H1 (cell line): Measurements from ENCODE around the gene SPINT1.

Experiments
- CEBPB ChIP-seq: IDR thresholded peaks from 2 replicates; pipeline ENCODE4 v1.6.1; 2012; ENCODE audit warnings: low read depth, low read length
- CREB1 ChIP-seq: IDR thresholded peaks from 2 replicates; pipeline ENCODE4 v1.6.1; 2012; ENCODE audit warnings: inconsistent platforms
- EGR1 ChIP-seq: IDR thresholded peaks from 2 replicates; pipeline ENCODE4 v1.6.1; 2011; ENCODE audit warnings: low read depth, low read length, borderline replicate concordance
- EP300 ChIP-seq, 2 experiments: IDR thresholded peaks; 1 replicate in 1 of 2; 2 replicates in 1 of 2; pipeline ENCODE4 v1.6.1; 2011 to 2012; ENCODE audit warnings: low read depth in 2 of 2, low read length in 2 of 2, mild to moderate bottlenecking in 2 of 2, borderline replicate concordance in 1 of 2, inconsistent platforms in 1 of 2, moderate library complexity in 1 of 2
- POLR2A ChIP-seq, 2 experiments: IDR thresholded peaks; 1 replicate in 1 of 2; 2 replicates in 1 of 2; pipeline ENCODE4 v1.6.1; 2011; ENCODE audit warnings: low read depth in 2 of 2, low read length in 2 of 2, mild to moderate bottlenecking in 2 of 2; ENCODE audit errors: control extremely low read depth in 1 of 2
- POLR2AphosphoS5 ChIP-seq: IDR thresholded peaks from 2 replicates; pipeline ENCODE4 v1.6.1; 2011; ENCODE audit warnings: low read depth, low read length
- YY1 ChIP-seq: IDR thresholded peaks from 2 replicates; pipeline ENCODE4 v1.6.1; 2011; ENCODE audit warnings: low read depth, mild to moderate bottlenecking, low read length
- TF ChIP-seq, protein P1 (sequence below), 3 experiments: IDR thresholded peaks; 1 replicate in 2 of 3; 2 replicates in 1 of 3; pipeline versions ENCODE4 v1.5.1 to v1.6.1; 2011; ENCODE audit warnings: low read length in 3 of 3, mild to moderate bottlenecking in 3 of 3, inconsistent platforms in 2 of 3, low read depth in 1 of 3, moderate library complexity in 1 of 3; ENCODE audit not compliant: insufficient read depth in 1 of 3; ENCODE audit errors: control extremely low read depth in 1 of 3
- TF ChIP-seq, protein P2 (sequence below): IDR thresholded peaks from 2 replicates; pipeline ENCODE4 v1.6.1; 2012; ENCODE audit warnings: inconsistent platforms
- TF ChIP-seq, protein P3 (sequence below): IDR thresholded peaks from 2 replicates; pipeline ENCODE4 v1.6.1; 2011; ENCODE audit warnings: low read depth, mild to moderate bottlenecking, low read length; ENCODE audit not compliant: insufficient read depth

DNA sequence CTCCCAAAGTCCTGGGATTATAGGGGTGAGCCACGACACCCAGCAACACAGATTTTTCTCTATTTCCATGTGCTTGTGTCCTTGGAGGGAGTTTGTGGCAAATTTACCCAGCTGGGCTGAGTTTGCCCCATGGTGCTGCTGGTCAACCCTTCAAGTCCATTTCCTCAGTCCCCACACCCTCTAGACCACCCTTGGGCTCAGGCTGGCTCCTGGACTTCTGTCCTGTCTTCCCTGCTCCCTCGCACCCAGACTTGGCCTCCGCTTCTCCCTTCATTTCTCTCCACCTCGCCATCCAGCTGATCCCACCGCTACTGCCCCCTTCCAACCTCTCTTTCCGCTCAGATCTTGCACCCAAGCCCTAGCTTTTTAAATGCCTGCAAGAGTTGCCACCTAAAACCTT, 37.5 kb downstream of the SPINT1 start:
- TF ChIP-seq EP300 (IDR thresholded peaks at IDR 0.05; ENCODE audit: borderline replicate concordance in 1 of 2, low read depth in 2 of 2, low read length in 2 of 2) (no peak), POLR2AphosphoS5 (no peak), YY1 (no peak), POLR2A (IDR thresholded peaks at IDR 0.05; ENCODE audit: control extremely low read depth in 1 of 2, low read depth in 2 of 2, low read length in 2 of 2) (no peak), CREB1 (no peak), CEBPB (no peak), EGR1 (no peak)
- TF ChIP-seq, protein P1, sequence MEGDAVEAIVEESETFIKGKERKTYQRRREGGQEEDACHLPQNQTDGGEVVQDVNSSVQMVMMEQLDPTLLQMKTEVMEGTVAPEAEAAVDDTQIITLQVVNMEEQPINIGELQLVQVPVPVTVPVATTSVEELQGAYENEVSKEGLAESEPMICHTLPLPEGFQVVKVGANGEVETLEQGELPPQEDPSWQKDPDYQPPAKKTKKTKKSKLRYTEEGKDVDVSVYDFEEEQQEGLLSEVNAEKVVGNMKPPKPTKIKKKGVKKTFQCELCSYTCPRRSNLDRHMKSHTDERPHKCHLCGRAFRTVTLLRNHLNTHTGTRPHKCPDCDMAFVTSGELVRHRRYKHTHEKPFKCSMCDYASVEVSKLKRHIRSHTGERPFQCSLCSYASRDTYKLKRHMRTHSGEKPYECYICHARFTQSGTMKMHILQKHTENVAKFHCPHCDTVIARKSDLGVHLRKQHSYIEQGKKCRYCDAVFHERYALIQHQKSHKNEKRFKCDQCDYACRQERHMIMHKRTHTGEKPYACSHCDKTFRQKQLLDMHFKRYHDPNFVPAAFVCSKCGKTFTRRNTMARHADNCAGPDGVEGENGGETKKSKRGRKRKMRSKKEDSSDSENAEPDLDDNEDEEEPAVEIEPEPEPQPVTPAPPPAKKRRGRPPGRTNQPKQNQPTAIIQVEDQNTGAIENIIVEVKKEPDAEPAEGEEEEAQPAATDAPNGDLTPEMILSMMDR (IDR thresholded peaks at IDR 0.05; ENCODE audit: control extremely low read depth in 1 of 3, insufficient read depth in 1 of 3, low read depth in 1 of 3, low read length in 3 of 3): no peak
- TF ChIP-seq, protein P2, sequence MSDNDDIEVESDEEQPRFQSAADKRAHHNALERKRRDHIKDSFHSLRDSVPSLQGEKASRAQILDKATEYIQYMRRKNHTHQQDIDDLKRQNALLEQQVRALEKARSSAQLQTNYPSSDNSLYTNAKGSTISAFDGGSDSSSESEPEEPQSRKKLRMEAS: no peak
- TF ChIP-seq, protein P3, sequence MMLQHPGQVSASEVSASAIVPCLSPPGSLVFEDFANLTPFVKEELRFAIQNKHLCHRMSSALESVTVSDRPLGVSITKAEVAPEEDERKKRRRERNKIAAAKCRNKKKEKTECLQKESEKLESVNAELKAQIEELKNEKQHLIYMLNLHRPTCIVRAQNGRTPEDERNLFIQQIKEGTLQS: no peak
